ENCODE results near the gene CAVIN2.
A peak's percentile ranks its signal among the peaks of the same experiment; 100 is the strongest.

The CAVIN2 gene

DNA sequence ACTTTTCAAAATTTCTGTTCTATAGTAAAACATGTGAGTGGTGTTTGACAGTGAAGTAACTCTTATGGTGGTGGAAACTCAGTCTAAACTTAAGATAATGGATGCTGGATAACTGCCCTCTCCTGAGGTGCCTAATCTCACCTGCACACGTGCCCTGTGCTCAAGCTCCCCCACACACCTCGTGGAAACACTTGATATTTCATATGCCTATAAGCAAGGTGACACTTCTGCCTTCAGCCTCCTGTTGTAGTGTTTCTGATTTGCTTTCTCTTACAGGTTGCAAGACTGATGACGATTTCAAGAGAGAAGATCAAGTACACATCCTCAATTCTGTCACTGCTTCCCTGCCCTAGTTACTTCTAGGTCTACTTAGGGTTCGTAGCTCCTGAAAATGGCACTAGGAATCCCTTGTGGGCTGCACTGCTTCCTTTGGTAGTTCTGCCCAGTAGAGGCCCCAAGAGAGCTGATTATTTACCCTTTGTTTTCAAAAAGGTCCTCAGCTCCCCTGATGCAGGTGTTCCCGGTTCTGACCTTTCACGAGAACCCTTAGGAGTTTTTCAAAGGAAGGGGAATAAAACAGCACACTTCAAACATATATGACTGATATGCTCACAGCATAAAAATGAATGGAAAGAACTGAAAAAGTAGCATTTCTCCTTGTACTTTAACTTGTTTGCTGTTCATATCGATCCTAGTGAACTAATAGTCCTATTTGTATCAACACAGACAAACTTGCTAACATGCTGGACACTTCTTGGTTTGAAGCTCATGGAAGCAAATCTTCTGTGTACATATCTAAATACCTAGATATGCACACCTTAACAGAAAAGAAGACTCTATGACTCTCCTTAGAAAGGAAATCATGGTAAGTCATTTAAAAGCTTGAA is 6.7 kb downstream of the CAVIN2 start:
- DNase-seq: no peak

DNA sequence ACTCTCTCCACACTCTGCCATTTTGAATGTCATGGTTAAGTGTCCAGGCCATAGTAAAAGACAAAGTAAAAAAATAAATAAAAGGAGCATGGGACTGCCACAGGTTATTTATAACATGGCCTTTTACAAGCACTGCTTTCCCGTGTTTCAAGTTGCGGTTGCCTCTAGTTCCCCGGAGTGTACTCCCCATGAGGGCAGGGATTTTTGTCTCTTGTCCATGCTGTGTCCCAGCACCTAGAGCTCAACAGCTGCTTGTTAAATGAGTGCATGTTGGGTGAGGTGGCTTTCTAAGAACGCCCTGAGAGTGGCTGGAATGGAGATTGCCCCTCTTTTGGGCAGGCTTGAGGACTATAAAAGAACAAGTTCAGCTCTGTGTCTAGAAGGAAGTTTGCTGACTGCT is 8.4 kb downstream of the CAVIN2 start:
- no peak for DNase-seq

DNA sequence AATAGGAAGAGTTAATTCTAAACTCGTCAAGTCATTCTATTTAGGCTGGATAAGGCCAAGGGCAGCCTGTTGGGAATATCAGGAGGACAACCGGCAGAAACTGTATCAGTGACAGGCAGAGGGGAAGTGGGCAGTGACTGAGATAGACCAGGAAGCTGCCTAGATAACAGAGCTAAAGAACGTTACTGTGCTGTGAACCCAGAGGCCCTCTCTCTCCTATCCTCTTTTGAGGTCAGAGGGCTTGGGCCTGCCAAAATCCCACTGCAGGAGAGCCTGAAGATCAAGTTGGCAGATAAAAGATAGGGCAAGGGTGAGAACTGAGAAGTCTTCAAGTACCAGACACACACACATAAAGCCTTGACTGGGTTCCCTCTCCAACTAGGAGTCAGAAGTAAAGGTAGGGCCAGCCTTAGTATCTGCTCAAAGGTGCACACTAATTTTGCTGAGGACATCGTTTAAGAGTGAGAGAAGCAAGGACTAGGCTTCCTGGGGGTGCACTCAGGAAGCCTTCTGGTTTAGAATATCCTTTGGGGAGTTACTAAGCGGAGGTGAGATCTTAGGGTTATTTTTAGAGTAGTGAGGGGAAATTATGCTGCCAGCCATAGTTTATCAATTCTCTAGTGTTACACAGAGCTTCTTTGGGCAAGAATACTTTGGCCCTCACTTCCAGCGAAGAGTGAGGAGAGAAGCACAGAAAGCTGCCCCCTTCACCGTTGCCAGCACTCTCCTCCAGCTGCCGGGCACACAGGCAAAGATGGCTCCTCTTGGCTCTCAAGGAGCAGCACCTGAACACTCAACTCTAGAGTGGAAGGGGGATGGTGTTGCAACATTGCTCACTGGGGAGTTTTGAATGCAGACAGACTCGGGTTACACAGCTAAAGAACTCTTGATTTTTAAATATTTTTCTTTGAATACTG is 9.8 kb downstream of the CAVIN2 start:
- DNase-seq: no peak

DNA sequence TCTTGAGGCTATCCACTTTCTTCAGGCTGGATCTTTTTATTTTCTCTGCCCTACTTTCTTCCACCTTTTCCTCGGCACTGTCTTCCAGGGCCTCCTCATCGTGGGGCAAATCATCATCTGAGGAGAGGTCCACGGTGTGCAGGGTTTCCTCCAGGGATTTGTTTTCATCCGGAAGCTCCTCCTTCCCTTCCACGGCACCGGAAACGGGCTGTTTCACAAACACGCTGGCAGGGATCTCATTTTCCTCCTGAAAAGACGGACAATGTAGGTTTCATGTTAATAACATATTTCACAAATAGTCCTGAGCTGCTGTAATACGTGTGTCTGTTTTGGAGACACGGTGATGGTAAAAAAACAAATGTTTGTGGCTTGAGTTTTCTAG is 10.4 kb downstream of the CAVIN2 start:
- no peak for DNase-seq

DNA sequence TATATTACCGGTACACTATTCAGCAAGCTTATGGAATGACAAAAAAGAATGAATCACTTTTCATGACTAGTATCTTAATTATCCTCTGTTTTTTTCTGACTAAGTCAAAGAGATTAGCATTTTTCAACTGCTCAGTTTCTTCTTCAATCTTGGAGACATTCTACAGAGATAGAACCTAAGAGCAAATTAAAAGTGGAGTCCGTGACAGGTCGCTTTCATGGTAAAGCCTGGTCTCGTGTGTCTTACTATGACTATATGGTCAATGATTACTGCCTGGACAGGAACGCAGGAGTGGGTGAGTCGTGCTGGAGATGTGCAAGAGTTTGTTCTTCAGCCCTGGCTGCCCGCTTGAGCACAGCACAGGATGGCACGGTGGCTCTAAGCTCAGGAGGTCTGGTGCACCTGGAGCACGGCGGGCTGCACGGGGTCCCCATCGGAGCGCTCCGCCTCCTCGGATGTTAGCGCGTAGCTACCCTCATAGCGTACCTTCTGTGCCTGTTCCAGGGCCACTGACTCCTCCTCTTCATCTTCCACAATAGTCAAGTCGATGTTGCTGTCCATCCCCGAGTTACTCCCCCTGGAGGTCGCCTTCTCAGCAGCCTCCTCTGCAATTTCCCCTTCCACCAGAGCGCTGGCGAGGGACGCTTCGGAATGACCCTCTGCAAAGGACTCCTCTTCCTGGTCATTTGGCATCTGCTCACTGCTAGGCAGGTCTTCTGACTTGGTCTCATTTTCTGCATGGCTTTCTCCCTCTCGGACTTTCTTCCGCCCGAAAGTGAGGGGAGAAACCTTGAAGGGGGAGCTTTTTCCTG is 11.1 kb downstream of the CAVIN2 start:
- no peak for DNase-seq

DNA sequence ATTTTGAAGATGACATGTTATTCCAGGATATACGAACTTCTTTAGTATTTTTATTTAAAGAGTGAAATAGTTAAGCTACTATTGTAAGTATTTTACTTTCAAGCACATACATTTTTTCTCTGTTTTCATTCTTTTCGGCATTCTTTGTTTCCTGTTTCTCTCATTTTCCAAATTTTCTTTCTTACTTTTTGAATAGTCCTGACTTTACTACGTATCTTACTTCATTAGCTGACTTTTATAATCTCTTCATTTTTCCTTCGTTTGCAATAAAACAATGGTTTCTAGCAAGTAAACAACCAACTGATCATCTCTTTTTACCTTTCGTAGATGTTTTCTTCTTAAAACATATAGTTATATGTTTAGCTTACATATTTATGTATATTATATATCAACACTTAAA is 11.8 kb downstream of the CAVIN2 start:
- no peak for DNase-seq

DNA sequence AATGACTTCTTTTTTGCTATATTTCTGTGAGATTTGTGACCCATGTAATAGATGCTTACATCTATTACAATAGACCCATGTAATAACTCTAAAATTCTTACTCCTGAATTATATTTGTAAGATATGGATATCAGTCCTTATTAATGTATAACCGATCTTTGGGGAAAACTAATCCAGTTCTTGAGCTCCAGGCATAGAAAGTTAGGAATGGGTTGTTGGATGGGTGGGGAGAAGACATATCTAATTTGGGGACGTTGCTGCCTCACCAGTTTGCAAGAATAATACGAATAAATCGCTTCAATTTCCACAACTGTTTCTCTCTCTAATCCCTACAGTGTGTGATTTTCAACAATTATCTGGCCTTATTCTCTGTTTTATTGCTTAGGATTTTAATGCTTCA is 13.5 kb downstream of the CAVIN2 start:
- no peak for DNase-seq

DNA sequence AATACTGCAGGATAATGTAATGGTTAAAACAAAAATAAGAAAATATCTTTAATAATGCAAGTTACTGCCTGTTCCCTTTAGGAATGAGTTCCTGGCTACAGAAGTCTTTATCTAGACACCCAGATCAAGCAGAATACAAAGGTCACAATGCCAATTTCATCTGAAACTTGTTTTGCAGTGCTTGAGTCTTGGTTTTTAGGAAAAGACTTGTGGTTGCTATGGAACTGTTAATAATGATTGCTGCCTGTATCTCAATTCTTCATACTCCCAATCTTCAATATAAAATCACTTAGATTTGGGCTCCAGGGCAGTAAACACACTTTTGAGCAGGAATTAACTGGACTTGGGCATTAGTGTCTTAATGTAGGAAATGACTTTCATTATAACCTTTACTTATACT is 14.2 kb downstream of the CAVIN2 start:
- no peak for DNase-seq

DNA sequence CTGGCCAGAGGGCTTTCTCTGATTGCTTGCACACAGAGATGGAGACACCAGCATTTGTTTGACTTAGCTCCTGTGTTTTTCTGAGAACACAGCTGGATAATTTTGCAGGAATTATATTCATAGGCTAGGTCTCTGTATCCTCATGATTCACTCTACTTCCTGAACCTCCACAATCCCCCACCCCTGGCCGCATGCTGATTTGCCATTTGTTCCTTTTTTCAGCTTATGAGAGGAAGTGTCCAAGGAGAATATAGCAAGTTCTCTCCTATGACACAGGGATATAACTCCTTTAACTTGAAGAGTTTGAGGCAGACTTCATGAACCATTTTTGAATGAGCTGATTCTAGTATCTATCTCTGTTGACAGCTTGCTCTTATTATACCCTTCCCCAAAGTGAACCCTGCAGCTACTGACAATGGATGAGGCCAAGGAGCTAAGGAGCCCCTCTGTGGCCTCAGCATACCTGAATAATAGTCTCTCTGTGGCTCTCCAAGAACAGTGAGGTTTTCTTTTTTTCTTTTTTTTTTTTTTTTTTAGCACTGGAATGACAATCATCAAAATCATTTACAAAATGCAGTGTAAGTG is 15.4 kb downstream of the CAVIN2 start:
- no peak for DNase-seq

DNA sequence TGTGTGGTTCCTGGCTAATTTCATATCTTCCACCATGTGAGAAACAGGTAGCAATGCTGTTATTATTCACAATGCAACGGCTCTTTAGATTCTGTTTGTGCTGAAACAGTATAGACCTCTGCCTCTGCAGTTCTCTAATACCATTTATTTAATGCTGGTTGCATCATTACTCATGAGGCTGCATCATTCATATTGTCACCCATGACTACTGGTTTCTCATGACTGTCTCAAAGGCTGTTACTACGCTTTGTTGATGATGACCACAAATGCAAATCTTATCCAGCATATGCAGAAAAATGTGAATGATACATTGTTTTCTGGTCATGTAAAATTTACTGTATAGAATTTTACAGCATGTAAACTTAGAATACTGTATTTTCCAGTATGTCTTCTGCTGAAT is 22.5 kb downstream of the CAVIN2 start:
- DNase-seq: no peak

DNA sequence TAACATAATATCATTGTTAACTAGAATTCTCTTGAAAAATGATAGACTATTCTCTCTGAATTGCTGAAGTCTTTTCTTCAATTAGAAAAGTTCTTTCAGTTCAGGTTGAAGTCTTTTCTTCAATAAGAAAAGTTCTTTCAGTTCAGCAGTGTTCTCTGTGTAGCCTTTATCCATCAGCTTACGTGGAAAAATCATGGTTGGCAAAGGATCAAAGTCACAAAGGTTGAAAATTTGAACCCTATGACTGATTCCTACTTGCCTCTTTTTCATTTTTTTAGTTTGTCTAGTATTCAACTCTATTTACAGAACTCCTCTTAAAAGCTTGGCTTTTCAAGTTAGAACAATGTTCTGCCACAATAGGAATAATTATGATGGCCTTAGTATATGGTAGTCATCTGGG is 25.8 kb downstream of the CAVIN2 start:
- no peak for DNase-seq

DNA sequence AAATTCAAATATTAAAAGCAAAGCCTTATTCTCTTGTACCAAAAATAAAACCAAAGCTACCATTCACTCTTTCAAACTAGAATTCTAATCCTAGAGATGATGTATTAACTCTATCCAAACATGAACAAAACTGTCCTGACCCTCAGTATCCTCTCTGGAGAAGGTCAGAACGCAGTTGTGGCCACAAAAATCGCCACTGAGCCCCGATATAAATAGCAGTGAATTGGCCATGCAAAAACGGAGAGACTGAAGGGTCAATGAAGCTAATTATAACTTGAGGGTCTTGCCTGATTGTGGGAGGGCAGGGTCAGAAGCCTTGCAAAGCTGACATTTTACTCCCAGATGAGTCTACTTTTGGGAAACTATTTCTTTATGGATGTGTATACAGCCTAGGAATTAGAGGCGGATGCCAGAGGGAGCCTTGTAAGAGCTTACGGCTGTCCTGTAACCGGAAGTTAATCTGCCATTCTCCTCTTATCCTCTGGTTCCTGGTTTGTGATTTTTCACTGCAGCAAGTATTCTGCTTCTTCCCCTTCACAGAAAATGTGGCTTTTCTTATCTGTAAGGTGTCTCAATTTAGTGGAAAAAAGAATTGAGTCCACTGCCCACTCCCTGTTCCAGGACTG is 28.1 kb downstream of the CAVIN2 start:
- DNase-seq: no peak

DNA sequence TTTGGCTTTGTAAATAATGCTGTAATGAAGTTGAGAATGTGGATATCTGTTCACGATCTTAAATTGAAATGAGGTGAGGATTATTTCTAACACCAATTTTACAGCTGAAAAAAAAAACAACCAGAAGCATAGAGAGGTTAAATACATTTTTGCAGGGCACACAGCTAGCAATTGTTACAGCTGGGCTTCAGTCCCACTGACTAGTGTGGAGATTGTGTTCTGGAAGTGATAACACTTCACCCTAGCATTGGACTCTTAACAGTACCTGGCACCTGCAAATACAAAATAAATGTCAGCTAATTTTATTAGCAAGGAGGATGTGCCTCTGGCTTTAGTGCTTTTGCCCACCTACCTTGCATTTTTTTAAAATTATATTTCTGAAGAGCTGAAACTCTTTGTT is 28.8 kb downstream of the CAVIN2 start:
- no peak for DNase-seq

DNA sequence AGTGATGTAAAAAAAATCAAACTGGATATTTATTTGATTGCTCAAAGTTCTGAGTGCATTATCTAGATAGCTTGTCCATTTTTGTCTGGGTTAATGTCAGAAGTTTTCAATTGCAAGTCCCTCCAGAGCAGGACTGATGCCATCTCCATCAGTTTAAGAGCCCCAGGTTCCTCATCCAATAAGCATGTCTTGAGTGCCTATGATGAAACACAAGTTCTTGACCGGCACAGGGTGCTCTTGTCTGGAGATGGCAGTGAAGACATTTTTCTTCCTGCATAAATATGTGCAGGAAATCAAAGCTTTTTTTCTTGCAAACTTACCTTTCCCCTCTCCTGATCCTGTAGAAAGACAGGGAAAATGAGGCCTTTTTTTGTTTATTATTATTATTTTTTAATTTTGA is 31.9 kb downstream of the CAVIN2 start:
- DNase-seq: no peak

DNA sequence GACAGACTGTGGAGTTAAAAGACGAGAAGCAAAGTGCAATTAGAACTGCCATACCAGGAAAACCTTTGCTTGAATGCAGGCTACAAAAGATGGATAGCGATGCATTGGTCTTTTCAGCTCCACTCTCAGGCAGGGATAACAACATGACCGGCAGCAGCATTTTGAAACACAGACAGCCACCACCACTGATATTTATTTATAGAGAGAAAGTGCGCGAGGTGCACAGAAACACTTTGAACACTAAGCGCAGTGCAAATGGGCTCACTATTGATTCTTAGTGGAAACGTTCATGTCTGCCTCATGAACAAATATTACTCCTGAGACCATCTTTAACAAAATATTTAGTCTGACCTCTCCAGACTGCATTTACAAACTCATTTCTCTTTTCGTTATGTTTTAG is 32.9 kb downstream of the CAVIN2 start:
- no peak for DNase-seq

DNA sequence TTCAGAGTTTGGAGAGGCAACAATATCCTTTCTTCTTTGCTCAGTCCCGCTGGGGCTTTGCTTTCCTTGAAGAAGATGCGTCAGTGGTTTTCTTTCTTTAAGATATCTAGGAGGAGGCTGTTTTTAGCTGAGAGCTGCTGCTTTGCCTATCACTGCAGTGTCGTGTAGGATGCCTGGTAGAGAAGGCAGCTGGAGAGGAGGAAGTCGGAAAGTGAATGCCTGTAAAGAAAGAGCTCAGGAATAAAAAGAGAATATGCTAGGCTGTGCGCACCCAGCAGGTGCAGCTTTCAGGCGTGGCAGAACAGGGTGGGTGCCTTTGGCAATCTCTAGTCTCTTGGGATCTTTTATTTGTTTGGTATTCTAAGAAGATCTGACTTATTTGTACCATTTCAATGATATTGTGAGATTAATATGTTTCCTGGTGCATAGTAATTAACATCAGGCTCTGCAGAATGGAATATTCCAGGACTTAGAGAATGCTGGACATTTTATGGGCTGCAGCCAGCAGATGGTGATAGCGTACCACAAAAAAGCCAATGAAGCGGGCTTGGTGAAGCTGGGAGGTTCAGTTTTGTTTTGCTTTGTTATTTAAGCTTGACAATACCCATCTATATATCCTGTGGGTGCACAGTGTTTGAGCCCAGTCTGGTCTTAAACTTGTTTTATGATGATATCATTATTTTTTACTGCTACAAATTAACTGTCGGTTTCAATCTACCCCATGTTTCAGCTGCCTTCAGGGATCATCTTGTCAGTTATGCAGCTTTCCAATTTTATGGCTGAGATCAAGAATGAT is 34.9 kb downstream of the CAVIN2 start:
- peak in 10 of 14 donors; percentile 22 to 61 (median 40) for DNase-seq

DNA sequence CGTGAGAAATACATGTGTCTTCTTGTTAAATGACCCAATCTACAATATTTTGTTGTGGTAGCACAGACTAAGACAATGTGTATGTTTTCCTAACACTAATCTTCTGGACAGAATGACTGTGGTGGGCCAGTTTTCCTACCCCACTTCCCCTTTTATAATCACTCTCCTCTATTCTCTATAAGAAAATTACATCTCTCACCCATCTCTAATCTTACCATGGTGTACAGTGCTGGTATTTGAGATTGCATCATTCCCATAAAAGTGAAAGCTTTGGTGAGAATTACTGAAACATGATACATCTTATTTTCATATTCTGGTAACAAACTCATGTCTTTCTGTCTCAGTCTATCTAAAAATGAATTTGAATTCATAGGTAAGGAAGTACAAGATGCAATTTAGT is 40.5 kb downstream of the CAVIN2 start:
- DNase-seq: no peak

DNA sequence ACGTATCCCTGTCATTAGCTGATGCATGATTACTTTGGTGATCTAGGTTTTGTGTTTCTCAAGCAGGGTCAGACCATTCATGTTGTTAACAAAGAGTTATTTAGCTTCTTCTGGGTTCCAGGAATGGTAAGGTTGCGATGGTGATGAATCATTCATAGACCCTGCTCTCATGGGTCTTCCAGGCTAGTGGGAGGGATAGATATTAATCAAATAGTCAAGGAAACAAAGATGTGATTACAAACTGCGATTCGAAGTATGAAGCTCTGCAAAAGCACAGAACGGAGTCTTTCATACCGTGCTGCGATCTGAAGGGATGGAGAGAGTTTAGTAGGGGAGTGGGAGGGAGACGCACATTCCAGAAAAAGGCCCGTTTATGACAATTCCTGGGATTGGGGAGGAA is 42.1 kb downstream of the CAVIN2 start:
- no peak for DNase-seq

DNA sequence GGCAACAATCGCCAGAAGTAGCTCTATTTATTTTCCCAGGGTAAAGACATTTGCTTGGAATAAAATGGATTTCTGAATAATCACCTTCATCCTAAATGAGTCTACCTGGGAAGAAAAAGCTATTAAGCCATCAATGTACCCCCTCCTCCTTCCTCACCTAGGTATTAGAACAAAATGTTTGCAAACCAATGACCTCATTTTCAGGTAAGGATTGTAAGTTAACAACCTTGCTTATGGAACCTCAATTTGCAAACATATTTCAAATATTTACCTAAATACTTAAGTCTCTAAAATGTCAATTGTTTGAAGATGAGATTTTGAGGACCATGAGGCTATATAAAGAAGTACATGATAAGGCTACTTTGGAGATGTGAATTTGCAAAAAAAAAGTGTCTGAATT is 43.9 kb downstream of the CAVIN2 start:
- DNase-seq: no peak

DNA sequence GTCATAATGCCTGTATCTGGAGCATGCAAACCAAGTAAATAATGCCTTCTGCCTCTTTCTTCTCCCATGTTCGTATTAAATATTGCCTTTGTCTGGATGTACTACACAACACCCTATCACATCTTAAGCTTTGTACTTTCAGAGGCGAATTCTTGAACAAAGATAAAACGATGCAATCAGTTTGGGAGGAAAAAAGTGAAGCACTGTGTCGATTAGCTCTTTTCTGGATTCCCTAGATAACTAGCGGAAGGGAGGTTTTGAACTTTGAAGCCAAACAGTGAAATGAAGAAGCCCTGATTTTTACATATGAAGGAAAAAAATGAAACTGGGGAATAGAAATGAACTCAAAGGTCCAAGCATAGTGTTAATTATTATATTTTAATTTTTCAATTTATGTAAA is 44.7 kb downstream of the CAVIN2 start:
- DNase-seq: no peak

DNA sequence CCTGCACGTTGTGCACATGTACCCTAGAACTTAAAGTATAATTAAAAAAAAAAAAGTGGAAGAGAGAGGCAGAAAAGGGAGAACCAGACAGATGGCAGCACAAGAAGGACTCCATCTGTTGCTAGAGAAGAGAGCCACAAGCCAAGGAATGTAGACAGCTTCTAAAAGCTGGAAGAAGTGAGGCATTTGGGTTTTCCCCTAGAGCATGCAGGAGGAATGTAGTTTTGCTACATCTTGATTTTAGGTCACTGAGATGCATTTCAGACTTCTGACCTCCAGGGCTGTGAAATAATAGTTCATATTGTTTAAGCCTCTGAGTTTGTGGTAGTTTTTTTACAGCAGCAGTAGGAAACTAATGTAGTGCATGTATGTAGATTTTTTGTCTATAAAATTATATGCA is 46.0 kb downstream of the CAVIN2 start:
- no peak for DNase-seq
